DND-41 (cell line): ENCODE measurements around the gene SGCE.

Experiments used
- EZH2 ChIP-seq: IDR thresholded peaks from 3 replicates; pipeline ENCODE4 v1.6.1; 2012; ENCODE audit warnings: borderline replicate concordance, low read depth, mild to moderate bottlenecking, moderate library complexity, low read length, inconsistent platforms; ENCODE audit not compliant: severe bottlenecking
- TF ChIP-seq, protein P1 (sequence below): IDR thresholded peaks from 2 replicates; pipeline ENCODE4 v1.5.1; 2012; ENCODE audit warnings: borderline replicate concordance, low read length, moderate library complexity, mild to moderate bottlenecking; ENCODE audit not compliant: poor library complexity, severe bottlenecking; ENCODE audit errors: extremely low read depth

DNA sequence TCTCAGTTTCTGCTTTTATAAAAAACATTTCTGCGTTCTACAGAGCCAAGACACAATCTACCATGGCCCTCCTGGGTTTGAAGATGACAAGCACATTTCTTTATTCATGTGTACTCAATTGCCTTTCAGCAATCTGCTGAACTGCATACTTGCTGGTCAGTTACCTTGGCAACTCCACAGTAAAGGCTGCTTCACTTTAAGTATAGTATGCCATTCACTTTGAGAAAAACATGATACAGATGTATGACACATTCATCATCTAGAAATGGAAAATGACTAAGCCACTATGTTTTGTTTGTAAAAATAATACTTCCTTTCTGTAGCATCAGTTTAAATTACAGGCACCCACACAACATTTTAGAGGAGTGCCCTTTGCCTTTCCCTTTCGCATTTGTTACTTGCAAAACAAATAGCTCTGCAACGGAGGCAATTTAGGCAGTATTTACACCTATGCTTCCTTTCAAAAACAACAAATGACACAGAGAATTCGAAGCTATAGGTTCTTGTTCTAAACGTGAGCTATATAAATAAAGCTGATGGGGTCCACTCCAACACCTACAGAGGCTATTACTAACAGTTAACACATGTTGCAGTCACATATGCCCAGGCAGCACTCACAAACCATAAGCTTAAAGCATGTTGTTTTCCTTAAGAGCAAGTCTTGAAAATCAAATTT lies 23.5 kb downstream of the SGCE start:
- TF ChIP-seq, protein P1, sequence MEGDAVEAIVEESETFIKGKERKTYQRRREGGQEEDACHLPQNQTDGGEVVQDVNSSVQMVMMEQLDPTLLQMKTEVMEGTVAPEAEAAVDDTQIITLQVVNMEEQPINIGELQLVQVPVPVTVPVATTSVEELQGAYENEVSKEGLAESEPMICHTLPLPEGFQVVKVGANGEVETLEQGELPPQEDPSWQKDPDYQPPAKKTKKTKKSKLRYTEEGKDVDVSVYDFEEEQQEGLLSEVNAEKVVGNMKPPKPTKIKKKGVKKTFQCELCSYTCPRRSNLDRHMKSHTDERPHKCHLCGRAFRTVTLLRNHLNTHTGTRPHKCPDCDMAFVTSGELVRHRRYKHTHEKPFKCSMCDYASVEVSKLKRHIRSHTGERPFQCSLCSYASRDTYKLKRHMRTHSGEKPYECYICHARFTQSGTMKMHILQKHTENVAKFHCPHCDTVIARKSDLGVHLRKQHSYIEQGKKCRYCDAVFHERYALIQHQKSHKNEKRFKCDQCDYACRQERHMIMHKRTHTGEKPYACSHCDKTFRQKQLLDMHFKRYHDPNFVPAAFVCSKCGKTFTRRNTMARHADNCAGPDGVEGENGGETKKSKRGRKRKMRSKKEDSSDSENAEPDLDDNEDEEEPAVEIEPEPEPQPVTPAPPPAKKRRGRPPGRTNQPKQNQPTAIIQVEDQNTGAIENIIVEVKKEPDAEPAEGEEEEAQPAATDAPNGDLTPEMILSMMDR, result no peak
- no peak for TF ChIP-seq EZH2
